Activated CD4-positive, alpha-beta memory T cell treated with anti-CD3 and anti-CD28 coated beads for 36 hours (primary cell): ENCODE measurements around the gene SAPCD2. TPM values are rescaled to one million over a fixed set of nuclear protein-coding genes. Genes with fewer than 3 reads are reported as not detected.

Source experiments
- CTCF ChIA-PET: fragments of 350-600 bp; sonication (Branson Sonifier 250); formaldehyde crosslinking; loops from one replicate; lab custom pipeline; 2021; ENCODE audit warnings: antibody characterized with exemption, inconsistent platforms; lab: Charles Lee
- POLR2A ChIA-PET: fragments of 350-600 bp; sonication (Branson Sonifier 250); formaldehyde crosslinking; loops from one replicate; lab custom pipeline; 2021; ENCODE audit warnings: antibody characterized with exemption; lab: Charles Lee
- DNase-seq: peaks from one replicate; pipeline ENCODE4 v3.0.0-alpha.2; 2020
- H3K27ac Mint-ChIP-seq: one replicate; pipeline ENCODE4 v1.8.0; 2021; ENCODE audit warnings: mixed read lengths
- H3K27me3 Mint-ChIP-seq: one replicate; pipeline ENCODE4 v1.8.0; 2021; ENCODE audit warnings: mixed read lengths
- H3K36me3 Mint-ChIP-seq: one replicate; pipeline ENCODE4 v1.8.0; 2021; ENCODE audit warnings: mixed read lengths
- H3K4me1 Mint-ChIP-seq: one replicate; pipeline ENCODE4 v1.8.0; 2021; ENCODE audit warnings: low read depth, mixed read lengths
- H3K4me3 Mint-ChIP-seq: one replicate; pipeline ENCODE4 v1.8.0; 2021; ENCODE audit warnings: mild to moderate bottlenecking, mixed read lengths
- H3K9me3 Mint-ChIP-seq: one replicate; pipeline ENCODE4 v1.8.0; 2021; ENCODE audit warnings: mixed read lengths
- intact Hi-C: fragments of 100-400 bp; cut with micrococcal nuclease; formaldehyde crosslinking; loops from one replicate; pipeline ENCODE4 v1.15.1; 2023
- total RNA-seq, 2 experiments: library from RNA; stranded (reverse); gene quantifications; one replicate each; pipeline ENCODE4 v1.2.3, GENCODE V29; 2021

Gene SAPCD2
- total RNA-seq, 2 experiments from 2014 or later, result 6.4 to 6.6 TPM

GRCh38 chr9:137026384-137026783 lies 44.0 kb downstream of the SAPCD2 start:
- intact Hi-C loops, result loop anchor here (5.0 kb wide), 2 partner anchors 41 to 124 kb away; no protein-coding TSS in a partner anchor
- Mint-ChIP-seq H3K9me3 (no peaks in the 10 kb centered on the region), H3K36me3 (no peaks in the 10 kb centered on the region), H3K4me1 (peaks cover 26% of the 10 kb centered on the region), H3K4me3 (no peak overlapping the region), H3K27ac (no peak overlapping the region), H3K27me3 (no peaks in the 10 kb centered on the region)
- DNase-seq, result no peak
- ChIA-PET CTCF (interaction anchor here (0.8 to 6.8 kb wide), 3 partner anchors 11 to 38 kb away, joined by 3 to 56 read pairs (median 4); no protein-coding TSS in a partner anchor), POLR2A (interaction anchor here (1.2 to 1.3 kb wide), 2 partner anchors 9 to 30 kb away, joined by 3 to 5 read pairs; partner anchors contain the start of gene CLIC3)

- H3K4me3 Mint-ChIP-seq, result no peak overlapping the region
- H3K27ac Mint-ChIP-seq, result no peak overlapping the region
- H3K9me3 Mint-ChIP-seq, result no peaks in the 10 kb centered on the region
- peaks cover 21% of the 10 kb centered on the region for H3K4me1 Mint-ChIP-seq
- H3K27me3 Mint-ChIP-seq, result no peaks in the 10 kb centered on the region
- ChIA-PET CTCF (interaction anchor here (1.2 to 6.8 kb wide), 2 partner anchors 12 to 39 kb away, joined by 3 to 56 read pairs; no protein-coding TSS in a partner anchor), POLR2A (interaction anchor here (1.2 kb wide), 1 partner anchor 10 kb away, joined by 5 read pairs; no protein-coding TSS in a partner anchor)
- DNase-seq, result no peak
- intact Hi-C loops, result loop anchor here (5.0 kb wide), 2 partner anchors 42 to 123 kb away; no protein-coding TSS in a partner anchor
- H3K36me3 Mint-ChIP-seq, result no peaks in the 10 kb centered on the region
These were observed 44.8 kb downstream of the SAPCD2 start for GRCh38 chr9:137025517-137025966.

GRCh38 chr9:137023583-137023991 lies 46.8 kb downstream of the SAPCD2 start:
- POLR2A ChIA-PET, result no interaction called here
- H3K36me3 Mint-ChIP-seq, result no peaks in the 10 kb centered on the region
- CTCF ChIA-PET, result interaction anchor here (2.8 kb wide), 1 partner anchor 11 kb away, joined by 14 read pairs; no protein-coding TSS in a partner anchor
- H3K4me3 Mint-ChIP-seq, result no peak overlapping the region
- H3K4me1 Mint-ChIP-seq, result peaks cover 4% of the 10 kb centered on the region
- H3K27ac Mint-ChIP-seq, result no peak overlapping the region
- DNase-seq, result no peak
- intact Hi-C loops, result no loop called here
- H3K9me3 Mint-ChIP-seq, result no peaks in the 10 kb centered on the region
- no peaks in the 10 kb centered on the region for H3K27me3 Mint-ChIP-seq

GRCh38 chr9:137023157-137023556 lies 47.2 kb downstream of the SAPCD2 start:
- intact Hi-C loops, result no loop called here
- CTCF ChIA-PET, result interaction anchor here (1.0 to 2.8 kb wide), 2 partner anchors 12 to 23 kb away, joined by 3 to 14 read pairs; partner anchors contain the start of gene NPDC1

GRCh38 chr9:137022662-137023008 lies 47.7 kb downstream of the SAPCD2 start:
- intact Hi-C loops, result no loop called here
- POLR2A ChIA-PET, result no interaction called here
- H3K4me1 Mint-ChIP-seq, result peaks cover 4% of the 10 kb centered on the region
- no peak overlapping the region for H3K27ac Mint-ChIP-seq
- no peaks in the 10 kb centered on the region for H3K36me3 Mint-ChIP-seq
- no peaks in the 10 kb centered on the region for H3K9me3 Mint-ChIP-seq
- no peak overlapping the region for H3K4me3 Mint-ChIP-seq
- CTCF ChIA-PET, result interaction anchor here (0.8 to 2.8 kb wide), 3 partner anchors 12 to 24 kb away, joined by 3 to 14 read pairs (median 3); partner anchors contain the start of gene NPDC1
- DNase-seq, result no peak
- H3K27me3 Mint-ChIP-seq, result no peaks in the 10 kb centered on the region

More at GRCh38 chr9:137023157-137023556, 47.2 kb downstream of the SAPCD2 start:
- no peaks in the 10 kb centered on the region for H3K36me3 Mint-ChIP-seq
- no peak overlapping the region for H3K4me3 Mint-ChIP-seq
- H3K27me3 Mint-ChIP-seq, result no peaks in the 10 kb centered on the region
- H3K9me3 Mint-ChIP-seq, result no peaks in the 10 kb centered on the region
- peaks cover 4% of the 10 kb centered on the region for H3K4me1 Mint-ChIP-seq
- POLR2A ChIA-PET, result no interaction called here
- no peak overlapping the region for H3K27ac Mint-ChIP-seq
- DNase-seq, result no peak

- H3K4me1 Mint-ChIP-seq, result peaks cover 1% of the 10 kb centered on the region
- CTCF ChIA-PET, result interaction anchor here (0.8 to 2.8 kb wide), 4 partner anchors 13 to 180 kb away, joined by 3 to 14 read pairs (median 4); partner anchors contain the start of genes AJM1 and NPDC1
- no peak overlapping the region for H3K27ac Mint-ChIP-seq
- H3K36me3 Mint-ChIP-seq, result no peaks in the 10 kb centered on the region
- no peaks in the 10 kb centered on the region for H3K9me3 Mint-ChIP-seq
- no peaks in the 10 kb centered on the region for H3K27me3 Mint-ChIP-seq
- peak; percentile 89 for DNase-seq
- POLR2A ChIA-PET, result no interaction called here
- intact Hi-C loops, result no loop called here
- H3K4me3 Mint-ChIP-seq, result no peak overlapping the region
These were observed 48.2 kb downstream of the SAPCD2 start for GRCh38 chr9:137021979-137022661.

GRCh38 chr9:137021568-137021978 lies 48.8 kb downstream of the SAPCD2 start:
- no peak for DNase-seq
- intact Hi-C loops, result no loop called here
- Mint-ChIP-seq H3K9me3 (no peaks in the 10 kb centered on the region), H3K4me3 (no peak overlapping the region), H3K27ac (no peak overlapping the region), H3K36me3 (no peaks in the 10 kb centered on the region), H3K4me1 (no peaks in the 10 kb centered on the region), H3K27me3 (no peaks in the 10 kb centered on the region)
- ChIA-PET POLR2A (no interaction called here), CTCF (interaction anchor here (0.8 to 2.8 kb wide), 3 partner anchors 8 to 180 kb away, joined by 4 to 14 read pairs (median 12); partner anchors contain the start of gene AJM1)

GRCh38 chr9:137020771-137021567 lies 49.4 kb downstream of the SAPCD2 start:
- POLR2A ChIA-PET, result no interaction called here
- Mint-ChIP-seq H3K36me3 (no peaks in the 10 kb centered on the region), H3K4me3 (no peak overlapping the region), H3K4me1 (no peaks in the 10 kb centered on the region), H3K9me3 (no peaks in the 10 kb centered on the region), H3K27me3 (no peaks in the 10 kb centered on the region), H3K27ac (no peak overlapping the region)
- DNase-seq, result no peak
- intact Hi-C loops, result no loop called here
- CTCF ChIA-PET, result interaction anchor here (2.3 to 2.8 kb wide), 2 partner anchors 9 to 14 kb away, joined by 12 to 14 read pairs; no protein-coding TSS in a partner anchor

- no peak overlapping the region for H3K27ac Mint-ChIP-seq
- no peak overlapping the region for H3K4me3 Mint-ChIP-seq
- intact Hi-C loops, result no loop called here
- no peaks in the 10 kb centered on the region for H3K27me3 Mint-ChIP-seq
- H3K9me3 Mint-ChIP-seq, result no peaks in the 10 kb centered on the region
- DNase-seq, result no peak
- CTCF ChIA-PET, result interaction anchor here (2.3 kb wide), 1 partner anchor 10 kb away, joined by 12 read pairs; no protein-coding TSS in a partner anchor
- H3K36me3 Mint-ChIP-seq, result no peaks in the 10 kb centered on the region
- POLR2A ChIA-PET, result no interaction called here
- H3K4me1 Mint-ChIP-seq, result no peaks in the 10 kb centered on the region
These were observed 50.3 kb downstream of the SAPCD2 start for GRCh38 chr9:137019891-137020683.

- intact Hi-C loops, result no loop called here
- ChIA-PET CTCF (interaction anchor here (1.1 kb wide), 1 partner anchor 28 kb away, joined by 3 read pairs; the partner anchor contains the start of gene NPDC1), POLR2A (no interaction called here)
These were observed 51.4 kb downstream of the SAPCD2 start for GRCh38 chr9:137018761-137019559.

More at GRCh38 chr9:137018761-137019559, 51.4 kb downstream of the SAPCD2 start:
- H3K9me3 Mint-ChIP-seq, result no peaks in the 10 kb centered on the region
- H3K27ac Mint-ChIP-seq, result no peak overlapping the region
- H3K36me3 Mint-ChIP-seq, result no peaks in the 10 kb centered on the region
- H3K4me1 Mint-ChIP-seq, result no peaks in the 10 kb centered on the region
- H3K4me3 Mint-ChIP-seq, result no peak overlapping the region
- DNase-seq, result no peak
- H3K27me3 Mint-ChIP-seq, result no peaks in the 10 kb centered on the region
